C4-2B (cell line): ENCODE results near the gene SNX5.

Experiments used
- CTCF ChIP-seq: fragments of 450-650 bp; conservative IDR thresholded peaks from 2 replicates; pipeline ENCODE4 v1.5.1; 2017; ENCODE audit warnings: mild to moderate bottlenecking
- ZFX ChIP-seq: fragments of 450-650 bp; IDR thresholded peaks from 2 replicates; pipeline ENCODE4 v1.6.1; 2017

DNA sequence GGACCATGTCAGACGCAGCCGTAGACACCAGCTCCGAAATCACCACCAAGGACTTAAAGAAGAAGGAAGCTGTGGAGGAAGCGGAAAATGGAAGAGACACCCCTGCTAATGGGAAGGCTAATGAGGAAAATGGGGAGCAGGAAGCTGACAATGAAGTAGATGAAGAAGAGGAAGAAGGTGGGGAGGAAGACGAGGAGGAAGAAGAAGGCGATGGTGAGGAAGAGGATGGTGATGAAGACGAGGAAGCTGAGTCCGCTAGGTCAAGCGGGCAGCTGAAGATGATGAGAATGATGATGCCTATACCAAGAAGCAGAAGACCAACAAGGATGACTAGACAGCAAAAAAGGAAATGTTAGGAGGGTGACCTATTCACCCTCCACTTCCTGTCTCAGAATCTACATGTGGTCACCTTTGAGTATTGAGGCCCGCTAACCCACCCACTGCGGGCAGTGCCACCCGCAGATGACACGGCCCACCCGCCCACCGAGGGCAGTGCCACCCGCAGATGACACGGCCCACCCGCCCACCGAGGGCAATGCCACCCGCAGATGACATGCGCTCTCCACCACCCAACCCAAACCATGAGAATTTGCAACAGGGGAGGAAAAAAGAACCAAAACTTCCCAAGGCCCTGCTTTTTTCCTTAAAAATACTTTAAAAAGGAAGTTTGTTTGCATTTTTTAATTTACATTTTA is 43.5 kb upstream of the SNX5 start:
- TF ChIP-seq CTCF (no peak), ZFX (no peak)
